Epithelial cell of proximal tubule (primary cell): ENCODE measurements around the gene RRP1. TPM values are rescaled to one million over a fixed set of nuclear protein-coding genes. Genes with fewer than 3 reads are reported as not detected.

Experiments
- DNase-seq: peaks from one replicate; pipeline ENCODE4 v3.0.0-alpha.2; 2011; ENCODE audit warnings: low read depth
- H3K4me3 ChIP-seq: 2 replicates; pipeline ENCODE4 v1.5.1; 2011; ENCODE audit warnings: low read depth, mild to moderate bottlenecking, low read length
- CTCF ChIP-seq: conservative IDR thresholded peaks from 2 replicates; pipeline ENCODE4 v1.5.1; 2012; ENCODE audit warnings: low read depth, mild to moderate bottlenecking, low read length
- total RNA-seq: library from RNA; depleted of rRNA; stranded (reverse); fragments of >200 nt; gene quantifications from 2 replicates; pipeline ENCODE4 v1.2.3, GENCODE V29; 2015

RRP1 gene
- total RNA-seq, 1 donor from 2014 or later = 26.1 TPM

DNA sequence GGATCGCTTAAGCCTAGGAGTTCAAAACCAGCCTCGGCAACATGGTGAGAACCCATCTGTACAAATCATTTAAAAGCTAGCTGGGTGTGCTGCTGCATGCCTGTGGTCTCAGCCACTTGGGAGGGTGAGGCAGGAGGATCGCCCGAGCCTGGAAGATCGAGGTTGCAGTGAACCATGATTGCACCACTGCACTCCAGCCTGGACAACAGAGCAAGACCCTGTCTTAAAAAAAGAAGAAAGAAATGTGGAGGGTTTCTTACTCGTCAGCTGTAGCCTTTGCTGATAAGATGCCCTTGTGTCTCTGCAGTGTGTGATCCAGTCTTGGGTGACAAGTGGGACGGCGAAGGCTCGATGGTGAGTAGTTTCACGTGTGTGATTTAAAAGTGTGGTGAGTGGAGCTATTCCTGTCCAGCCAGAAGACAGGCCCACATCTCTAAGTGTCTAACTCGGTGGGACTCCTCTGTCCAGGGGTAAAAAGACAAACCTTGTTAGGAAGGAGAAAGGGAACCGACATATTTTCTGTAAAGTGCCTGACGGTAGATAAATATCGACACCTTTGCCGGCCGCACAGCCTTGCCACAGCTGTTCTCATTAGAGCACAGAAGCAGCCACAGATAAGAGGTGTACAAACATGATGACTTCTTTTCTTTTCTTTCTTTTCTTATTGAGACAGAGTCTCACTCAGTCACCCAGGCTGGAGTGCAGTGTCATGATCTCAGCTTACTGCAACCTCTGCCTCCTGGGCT is 43.4 kb upstream of the RRP1 start:
- no peak for DNase-seq
- no peak for TF ChIP-seq CTCF
- H3K4me3 ChIP-seq = no peak overlapping the region

GRCh38 chr21:43748622-43749021 is 40.8 kb upstream of the RRP1 start:
- no peak overlapping the region for H3K4me3 ChIP-seq
- no peak for TF ChIP-seq CTCF
- DNase-seq = no peak

GRCh38 chr21:43749651-43750262 is 39.6 kb upstream of the RRP1 start:
- no peak for TF ChIP-seq CTCF
- H3K4me3 ChIP-seq = no peak overlapping the region
- DNase-seq = no peak

- no peak for TF ChIP-seq CTCF
- no peak for DNase-seq
- no peak overlapping the region for H3K4me3 ChIP-seq
These were observed 38.9 kb upstream of the RRP1 start for GRCh38 chr21:43750339-43751033.

DNA sequence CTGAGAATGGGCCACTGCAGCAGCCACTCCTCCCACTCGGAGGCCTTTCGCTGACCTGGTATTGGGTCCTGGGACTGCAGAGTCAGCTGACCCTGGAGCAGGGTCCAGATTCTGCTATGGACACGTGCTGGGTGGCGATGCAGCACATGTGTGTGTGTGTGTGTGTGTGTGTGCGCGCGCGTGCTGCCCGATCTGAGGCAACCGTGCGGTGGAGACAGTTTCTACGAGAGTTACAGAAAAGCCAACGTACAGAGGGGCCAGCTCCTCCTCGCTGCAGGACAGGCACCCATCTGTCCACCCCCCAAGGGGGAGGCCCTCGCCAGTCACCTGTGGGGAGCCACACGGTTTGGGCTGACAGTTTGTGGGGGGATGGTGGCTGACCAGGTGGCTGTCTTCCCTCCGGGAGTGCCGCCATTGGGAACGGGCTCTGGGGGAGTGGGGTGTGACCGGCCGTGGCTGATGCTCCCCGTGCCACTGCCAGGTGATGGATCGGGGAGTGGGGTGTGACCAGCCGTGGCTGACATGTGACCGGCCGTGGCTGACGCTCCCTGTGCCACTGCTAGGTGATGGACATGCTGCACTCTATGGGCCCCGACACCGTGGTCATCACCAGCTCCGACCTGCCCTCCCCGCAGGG is 37.3 kb upstream of the RRP1 start:
- no peak for DNase-seq
- TF ChIP-seq CTCF = no peak
- H3K4me3 ChIP-seq = no peak overlapping the region

DNA sequence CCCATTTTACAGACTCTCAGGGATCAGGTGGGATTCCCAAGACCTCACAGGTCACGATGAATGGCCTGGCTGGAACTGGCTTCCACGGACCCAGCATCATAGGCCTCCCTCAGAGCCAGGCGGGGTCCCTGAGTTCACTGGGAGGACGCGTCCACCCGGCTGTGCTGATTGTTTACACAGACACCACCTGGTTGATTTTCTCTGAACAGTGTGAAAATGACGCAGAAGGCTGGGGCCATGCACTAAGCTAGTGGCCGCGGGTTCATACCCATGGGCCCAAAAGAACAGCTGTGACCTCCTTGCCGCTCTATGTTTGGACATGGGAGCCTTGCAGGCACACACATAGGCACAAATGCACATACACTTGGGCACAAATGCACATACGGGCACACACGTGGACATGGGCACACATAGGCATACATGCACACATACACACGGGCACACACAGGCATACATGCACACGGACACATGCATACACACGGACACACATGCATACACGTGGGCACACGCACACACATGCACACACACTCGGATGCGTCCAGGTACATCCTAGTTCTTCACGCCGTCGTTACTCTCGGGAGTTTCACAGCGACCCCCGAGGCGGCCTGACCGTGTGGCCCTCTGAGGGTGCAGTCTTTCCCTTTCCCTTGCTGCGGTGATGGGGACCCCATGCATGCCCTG is 36.5 kb upstream of the RRP1 start:
- TF ChIP-seq CTCF = no peak
- DNase-seq = no peak

More for the DNA sequence above, 36.5 kb upstream of the RRP1 start:
- H3K4me3 ChIP-seq = no peak overlapping the region
